HG03196 (cell line): ENCODE data around the gene F8.

Experiments
- ATAC-seq: cut with Tn5 transposase; IDR thresholded peaks from one replicate; pipeline ENCODE4 v1.9.1; 2021; ENCODE audit not compliant: unreplicated experiment

Gene F8

DNA sequence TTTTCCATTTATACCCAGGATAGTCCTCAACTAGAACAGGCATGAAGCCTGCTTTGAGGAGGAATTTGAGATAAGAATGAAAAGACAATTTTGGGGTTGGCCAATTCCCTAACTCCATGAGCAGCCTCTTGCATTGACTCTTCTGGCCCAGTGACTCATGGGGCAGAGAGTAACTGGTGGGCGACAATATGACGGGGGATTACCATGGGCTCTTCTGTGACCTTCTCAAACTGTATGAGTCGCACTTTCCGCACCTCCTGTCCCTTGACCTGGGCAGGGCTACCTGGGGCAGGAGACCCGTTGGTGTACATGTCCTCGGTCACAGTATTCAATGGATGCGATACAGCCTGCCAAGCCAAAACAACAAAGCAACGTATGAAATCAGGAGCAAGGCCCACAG, 230.6 kb downstream of the F8 start:
- no peak for ATAC-seq

- no peak for ATAC-seq
These were observed 231.1 kb downstream of the F8 start for GRCh38 chrX:154791467-154791866.
